ENCODE measurements around the gene TAF1.

GRCh38 chrX:71438750-71439149 is 72.6 kb downstream of the TAF1 start:
- no peak for TF ChIP-seq JUND (IDR thresholded peaks at IDR 0.05; ENCODE audit: low read length)
- TF ChIP-seq, protein P1, sequence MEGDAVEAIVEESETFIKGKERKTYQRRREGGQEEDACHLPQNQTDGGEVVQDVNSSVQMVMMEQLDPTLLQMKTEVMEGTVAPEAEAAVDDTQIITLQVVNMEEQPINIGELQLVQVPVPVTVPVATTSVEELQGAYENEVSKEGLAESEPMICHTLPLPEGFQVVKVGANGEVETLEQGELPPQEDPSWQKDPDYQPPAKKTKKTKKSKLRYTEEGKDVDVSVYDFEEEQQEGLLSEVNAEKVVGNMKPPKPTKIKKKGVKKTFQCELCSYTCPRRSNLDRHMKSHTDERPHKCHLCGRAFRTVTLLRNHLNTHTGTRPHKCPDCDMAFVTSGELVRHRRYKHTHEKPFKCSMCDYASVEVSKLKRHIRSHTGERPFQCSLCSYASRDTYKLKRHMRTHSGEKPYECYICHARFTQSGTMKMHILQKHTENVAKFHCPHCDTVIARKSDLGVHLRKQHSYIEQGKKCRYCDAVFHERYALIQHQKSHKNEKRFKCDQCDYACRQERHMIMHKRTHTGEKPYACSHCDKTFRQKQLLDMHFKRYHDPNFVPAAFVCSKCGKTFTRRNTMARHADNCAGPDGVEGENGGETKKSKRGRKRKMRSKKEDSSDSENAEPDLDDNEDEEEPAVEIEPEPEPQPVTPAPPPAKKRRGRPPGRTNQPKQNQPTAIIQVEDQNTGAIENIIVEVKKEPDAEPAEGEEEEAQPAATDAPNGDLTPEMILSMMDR (IDR thresholded peaks at IDR 0.05; ENCODE audit: control extremely low read depth in 1 of 3, insufficient read depth in 1 of 3, low read depth in 1 of 3, low read length in 3 of 3): no peak
- no peak for TF ChIP-seq EZH2 (IDR thresholded peaks at IDR 0.05; ENCODE audit: low read depth, low read length, severe bottlenecking)
- no peak for TF ChIP-seq SP1 (IDR thresholded peaks at IDR 0.05; ENCODE audit: low read depth, low read length)
- TF ChIP-seq POLR2A (IDR thresholded peaks at IDR 0.05; ENCODE audit: control extremely low read depth in 1 of 2, low read depth in 2 of 2, low read length in 2 of 2): no peak
- no peak for TF ChIP-seq POLR2AphosphoS5 (IDR thresholded peaks at IDR 0.05; ENCODE audit: low read depth, low read length)
- TF ChIP-seq, protein P2, sequence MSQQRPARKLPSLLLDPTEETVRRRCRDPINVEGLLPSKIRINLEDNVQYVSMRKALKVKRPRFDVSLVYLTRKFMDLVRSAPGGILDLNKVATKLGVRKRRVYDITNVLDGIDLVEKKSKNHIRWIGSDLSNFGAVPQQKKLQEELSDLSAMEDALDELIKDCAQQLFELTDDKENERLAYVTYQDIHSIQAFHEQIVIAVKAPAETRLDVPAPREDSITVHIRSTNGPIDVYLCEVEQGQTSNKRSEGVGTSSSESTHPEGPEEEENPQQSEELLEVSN (IDR thresholded peaks at IDR 0.05): no peak
- TF ChIP-seq CHD2 (IDR thresholded peaks at IDR 0.05; ENCODE audit: low read length): no peak
- no peak for TF ChIP-seq HDAC2 (IDR thresholded peaks at IDR 0.05; ENCODE audit: borderline replicate concordance in 1 of 2, low read depth in 2 of 2, low read length in 2 of 2)
- TF ChIP-seq ZNF274 (IDR thresholded peaks at IDR 0.05; ENCODE audit: borderline replicate concordance, extremely low read depth, low read length): no peak
- no peak for TF ChIP-seq MAFK (IDR thresholded peaks at IDR 0.05; ENCODE audit: low read depth, low read length)
- TF ChIP-seq CHD7 (IDR thresholded peaks at IDR 0.05; ENCODE audit: insufficient replicate concordance, low read length): no peak
- no peak for TF ChIP-seq TEAD4 (IDR thresholded peaks at IDR 0.05; ENCODE audit: low read depth, low read length)
- TF ChIP-seq GTF2F1 (IDR thresholded peaks at IDR 0.05; ENCODE audit: borderline replicate concordance, low read depth, low read length): no peak

Measured in H1 (cell line).